Hindlimb muscle (tissue), 1 donor: ENCODE results near the gene KRTAP3-2. TPM values are rescaled to one million over a fixed set of nuclear protein-coding genes. Genes with fewer than 3 reads are reported as not detected.

Source experiments
- DNase-seq: peaks from one replicate; pipeline ENCODE4 v3.0.0-alpha.2; 2013
- polyA plus RNA-seq: library from polyadenylated mRNA; unstranded; fragments of 120-200 nt; gene quantifications from one replicate; pipeline ENCODE4 v1.2.1, GENCODE V29; 2013; ENCODE audit not compliant: insufficient read length

KRTAP3-2 gene
- polyA plus RNA-seq, 1 donor: 0.28 TPM

DNA sequence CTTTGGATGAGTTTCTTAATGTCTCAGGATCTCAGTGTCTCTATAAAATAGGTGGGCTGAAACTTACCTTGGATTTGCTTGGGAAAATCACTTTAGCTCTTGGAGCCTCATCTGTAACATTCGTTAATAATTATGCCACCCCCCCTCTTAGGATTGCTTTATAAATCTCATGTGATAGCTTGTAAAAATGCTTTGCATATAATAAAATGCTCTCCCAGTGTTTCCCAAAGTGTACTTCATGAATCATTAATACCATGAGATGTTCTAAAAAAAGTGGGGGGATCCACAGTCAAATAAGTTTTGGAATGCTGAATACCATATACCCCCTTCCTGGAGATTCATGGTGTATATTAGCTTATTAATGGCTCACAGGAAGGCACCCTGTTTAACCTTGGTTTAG lies 38.1 kb downstream of the KRTAP3-2 start:
- DNase-seq: no peak

GRCh38 chr17:40960144-40960543 lies 39.6 kb downstream of the KRTAP3-2 start:
- DNase-seq: no peak

DNA sequence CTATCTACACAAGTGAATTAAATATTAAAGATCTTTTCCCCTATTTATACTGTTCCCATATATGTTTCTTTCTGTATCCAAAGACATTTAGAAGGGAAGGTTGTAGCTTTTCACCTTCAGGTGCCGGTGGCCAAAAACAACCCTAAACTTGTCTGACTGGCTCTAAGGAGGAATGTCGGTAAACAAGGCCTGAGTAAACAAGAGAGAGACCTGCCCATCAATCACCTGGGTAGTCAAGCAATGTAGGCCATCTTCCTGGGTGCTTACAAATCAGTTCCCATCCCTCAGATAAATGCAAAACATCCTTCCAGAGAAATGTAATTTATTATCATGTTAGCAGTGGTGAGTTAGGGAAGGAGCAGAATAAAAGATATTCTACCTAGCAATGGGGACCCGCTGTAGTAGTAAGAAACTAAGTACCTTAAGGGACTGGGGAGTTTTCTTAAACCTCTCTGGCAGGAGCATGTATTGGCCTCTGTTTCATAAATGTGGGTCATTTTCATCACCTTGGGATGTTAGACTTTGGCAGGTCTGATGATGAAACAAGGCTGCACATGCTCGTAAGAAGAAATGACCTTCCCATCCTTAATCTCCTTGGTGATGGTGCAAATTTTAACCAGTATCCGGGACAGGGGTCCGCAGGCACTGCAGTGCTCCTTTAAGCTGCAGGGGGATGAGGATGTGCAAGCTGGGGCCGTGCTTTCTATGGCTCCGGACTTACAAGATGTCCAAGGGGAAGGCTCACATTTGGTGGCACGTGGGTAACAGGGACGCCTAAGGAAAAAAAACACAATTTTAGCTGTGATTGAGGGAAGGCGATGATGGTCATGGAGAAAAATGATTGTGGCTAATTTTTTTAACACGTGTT lies 41.4 kb downstream of the KRTAP3-2 start:
- DNase-seq: no peak

DNA sequence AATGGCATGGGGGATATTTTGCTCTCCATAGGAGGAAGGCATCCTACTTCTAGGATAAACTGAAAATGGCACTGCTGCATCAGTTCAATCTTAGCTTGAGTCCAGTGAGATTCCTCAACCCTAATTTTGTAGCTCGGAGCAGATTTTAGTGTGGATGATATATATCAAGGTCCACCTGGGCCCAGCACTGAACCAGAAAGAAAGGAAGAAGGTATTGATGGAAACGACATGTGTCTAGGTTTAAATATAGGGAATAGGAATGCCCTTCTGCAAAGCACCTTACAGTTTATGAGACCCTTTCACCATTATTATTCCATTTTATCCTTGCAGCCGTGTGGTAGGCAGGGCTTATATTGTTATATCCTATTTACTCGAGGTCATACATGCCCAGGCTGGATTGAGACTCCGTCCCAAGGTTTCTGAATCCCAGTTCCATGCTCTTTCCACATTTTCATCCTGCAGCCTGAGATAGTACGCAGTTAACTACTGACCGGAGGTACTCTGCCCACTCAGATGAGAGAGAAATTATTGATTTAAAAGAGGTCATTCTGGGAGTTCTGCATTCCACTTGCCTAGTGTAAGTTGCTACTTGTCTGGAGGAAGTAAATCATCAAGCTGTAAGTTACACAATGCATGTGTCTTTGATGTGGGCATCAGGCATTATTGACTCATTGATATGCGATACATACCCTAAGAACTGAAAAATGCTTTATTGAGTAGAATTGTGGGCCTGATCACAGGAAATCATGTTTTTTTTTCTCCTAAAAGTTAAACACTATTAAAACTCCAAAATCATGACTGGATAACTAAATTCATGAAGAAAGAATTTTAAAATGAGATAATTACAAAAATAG lies 43.1 kb downstream of the KRTAP3-2 start:
- DNase-seq: no peak

- no peak for DNase-seq
Observed at GRCh38 chr17:40953881-40954280, 45.8 kb downstream of the KRTAP3-2 start.

DNA sequence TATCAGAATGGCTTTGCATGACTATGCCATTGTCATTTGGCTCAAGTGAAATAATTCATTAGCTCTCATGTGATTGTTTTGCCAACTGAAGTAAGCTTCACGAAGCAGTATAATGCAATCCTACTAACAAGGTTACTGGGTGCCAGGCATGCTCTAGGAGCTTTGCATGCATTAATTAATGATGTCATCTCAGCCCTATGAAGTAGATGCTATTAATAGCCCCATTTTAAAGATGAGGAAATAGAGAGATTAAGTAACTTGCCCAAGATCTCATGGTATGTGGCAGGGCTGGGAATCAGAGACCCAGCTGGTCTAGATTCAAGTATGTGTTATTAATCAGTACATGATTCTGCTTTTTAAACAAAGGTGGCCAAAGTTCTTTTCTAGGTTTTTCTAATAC lies 47.0 kb downstream of the KRTAP3-2 start:
- no peak for DNase-seq

- no peak for DNase-seq
Observed at GRCh38 chr17:40952154-40952553, 47.6 kb downstream of the KRTAP3-2 start.

GRCh38 chr17:40951011-40951622 lies 48.6 kb downstream of the KRTAP3-2 start:
- no peak for DNase-seq

GRCh38 chr17:40950176-40950575 lies 49.5 kb downstream of the KRTAP3-2 start:
- DNase-seq: no peak

DNA sequence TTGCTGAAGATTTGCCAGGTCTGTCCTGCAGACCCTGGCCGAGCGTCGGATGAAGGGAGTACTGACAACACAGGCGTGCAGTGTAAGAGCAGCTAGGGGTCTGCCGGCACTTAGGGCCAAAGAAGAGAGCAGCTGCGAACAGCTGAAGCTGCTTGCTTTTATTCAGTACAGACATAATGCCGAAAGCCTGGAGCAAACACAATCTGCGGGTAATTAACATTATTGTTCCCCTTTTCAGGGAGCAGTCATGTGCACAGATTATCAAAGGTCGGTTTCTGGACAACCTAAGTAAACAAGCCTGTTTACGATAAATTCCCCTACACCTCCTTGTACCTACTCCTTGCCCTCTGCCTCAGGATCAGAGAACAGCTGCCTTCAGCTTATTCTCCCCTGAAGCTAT lies 50.3 kb downstream of the KRTAP3-2 start:
- DNase-seq: no peak

Other genes starting within 250 kb of the KRTAP3-2 start
- 0.19 TPM for gene KRT25, start 244.6 kb downstream of the KRTAP3-2 start, polyA plus RNA-seq
- not detected for gene KRT26, start 227.7 kb downstream of the KRTAP3-2 start, polyA plus RNA-seq
- gene KRT27, start 217.4 kb downstream of the KRTAP3-2 start, polyA plus RNA-seq: not detected
- gene KRT28, start 199.9 kb downstream of the KRTAP3-2 start, polyA plus RNA-seq: not detected
- gene KRT10, start 177.3 kb downstream of the KRTAP3-2 start, polyA plus RNA-seq: 61.7 TPM
- gene KRT12, start 132.7 kb downstream of the KRTAP3-2 start, polyA plus RNA-seq: 0.31 TPM
- gene KRT20, start 114.7 kb downstream of the KRTAP3-2 start, polyA plus RNA-seq: not detected
- gene KRT23, start 62.3 kb downstream of the KRTAP3-2 start, polyA plus RNA-seq: 0.23 TPM
- 2.9 TPM for gene KRT39, start 33.0 kb downstream of the KRTAP3-2 start, polyA plus RNA-seq
- gene KRT40, start 15.6 kb downstream of the KRTAP3-2 start, polyA plus RNA-seq: 3.9 TPM
- gene KRTAP3-3, start 5.7 kb downstream of the KRTAP3-2 start, polyA plus RNA-seq: not detected
- not detected for gene KRTAP3-1, start 9.2 kb upstream of the KRTAP3-2 start, polyA plus RNA-seq
- gene KRTAP1-5, start 27.3 kb upstream of the KRTAP3-2 start, polyA plus RNA-seq: not detected
- gene KRTAP1-4, start 30.3 kb upstream of the KRTAP3-2 start, polyA plus RNA-seq: not detected
- gene KRTAP1-3, start 35.0 kb upstream of the KRTAP3-2 start, polyA plus RNA-seq: not detected
- gene KRTAP1-1, start 41.5 kb upstream of the KRTAP3-2 start, polyA plus RNA-seq: not detected
- gene KRTAP2-1, start 47.4 kb upstream of the KRTAP3-2 start, polyA plus RNA-seq: not detected
- gene KRTAP2-2, start 55.3 kb upstream of the KRTAP3-2 start, polyA plus RNA-seq: not detected
- not detected for gene KRTAP2-3, start 60.2 kb upstream of the KRTAP3-2 start, polyA plus RNA-seq
- gene KRTAP2-4, start 66.0 kb upstream of the KRTAP3-2 start, polyA plus RNA-seq: not detected
- not detected for gene KRTAP4-7, start 84.2 kb upstream of the KRTAP3-2 start, polyA plus RNA-seq
- not detected for gene KRTAP4-8, start 98.2 kb upstream of the KRTAP3-2 start, polyA plus RNA-seq
- not detected for gene KRTAP4-16, start 102.3 kb upstream of the KRTAP3-2 start, polyA plus RNA-seq
- gene KRTAP4-9, start 105.5 kb upstream of the KRTAP3-2 start, polyA plus RNA-seq: not detected
- gene KRTAP4-11, start 118.5 kb upstream of the KRTAP3-2 start, polyA plus RNA-seq: not detected
- gene KRTAP4-12, start 124.3 kb upstream of the KRTAP3-2 start, polyA plus RNA-seq: not detected
- gene KRTAP4-6, start 140.6 kb upstream of the KRTAP3-2 start, polyA plus RNA-seq: not detected
- not detected for gene KRTAP4-5, start 149.9 kb upstream of the KRTAP3-2 start, polyA plus RNA-seq
- not detected for gene KRTAP4-4, start 160.8 kb upstream of the KRTAP3-2 start, polyA plus RNA-seq
- gene KRTAP4-3, start 168.3 kb upstream of the KRTAP3-2 start, polyA plus RNA-seq: not detected
- not detected for gene KRTAP4-2, start 178.3 kb upstream of the KRTAP3-2 start, polyA plus RNA-seq
- gene KRTAP4-1, start 185.0 kb upstream of the KRTAP3-2 start, polyA plus RNA-seq: not detected
- gene KRTAP9-1, start 190.0 kb upstream of the KRTAP3-2 start, polyA plus RNA-seq: not detected
- not detected for gene KRTAP9-2, start 226.7 kb upstream of the KRTAP3-2 start, polyA plus RNA-seq
- not detected for gene KRTAP9-3, start 232.5 kb upstream of the KRTAP3-2 start, polyA plus RNA-seq
- not detected for gene KRTAP9-8, start 238.1 kb upstream of the KRTAP3-2 start, polyA plus RNA-seq
- not detected for gene KRTAP9-4, start 249.8 kb upstream of the KRTAP3-2 start, polyA plus RNA-seq